Measurements from ENCODE around the gene LHX3.

- TF ChIP-seq CTCF (IDR thresholded peaks at IDR 0.05) (no peak), RAD21 (IDR thresholded peaks at IDR 0.05; ENCODE audit: low read length) (no peak)
These were observed 1.4 kb downstream of the LHX3 start for GRCh38 chr9:136203408-136204144.
